ACC112 (cell line): ENCODE data around the gene DHRS2.

ENCODE experiments used
- H2AFZ ChIP-seq: fragments of 200-600 bp; sonication (generic); one replicate; pipeline ENCODE4 v1.6.0; 2017; ENCODE audit warnings: antibody characterized with exemption, low read length; ENCODE audit not compliant: unreplicated experiment
- H3K27ac ChIP-seq: fragments of 200-600 bp; sonication (generic); 2 replicates; pipeline ENCODE4 v1.5.1; 2014; ENCODE audit warnings: low read depth, mild to moderate bottlenecking, antibody characterized with exemption, low read length, moderate library complexity
- H3K27me3 ChIP-seq: fragments of 200-600 bp; sonication (generic); 2 replicates; pipeline ENCODE4 v1.6.1; 2014; ENCODE audit warnings: mild to moderate bottlenecking, antibody characterized with exemption, low read length, moderate library complexity, mixed read lengths; ENCODE audit not compliant: insufficient read depth
- H3K36me3 ChIP-seq: fragments of 200-600 bp; sonication (generic); 2 replicates; pipeline ENCODE4 v1.6.1; 2016; ENCODE audit warnings: mild to moderate bottlenecking, antibody characterized with exemption, low read length, moderate library complexity, mixed read lengths; ENCODE audit not compliant: insufficient read depth
- H3K4me1 ChIP-seq: fragments of 200-600 bp; sonication (generic); one replicate; pipeline ENCODE4 v1.6.1; 2016; ENCODE audit warnings: low read length, mixed read lengths; ENCODE audit not compliant: insufficient read depth, unreplicated experiment, control insufficient read depth
- H3K4me3 ChIP-seq: fragments of 200-600 bp; sonication (generic); 2 replicates; pipeline ENCODE4 v1.5.1; 2014; ENCODE audit warnings: mild to moderate bottlenecking, low read depth, low read length
- H3K79me2 ChIP-seq: fragments of 200-600 bp; sonication (generic); one replicate; pipeline ENCODE4 v1.6.0; 2016; ENCODE audit warnings: low read length; ENCODE audit not compliant: control insufficient read depth, unreplicated experiment, insufficient read depth

DHRS2 gene

GRCh38 chr14:23623962-23624361 lies 12.2 kb upstream of the DHRS2 start:
- Histone ChIP-seq H2AFZ (no peak overlapping the region), H3K27me3 (peaks cover 54% of the 10 kb centered on the region), H3K4me1 (no peaks in the 10 kb centered on the region), H3K27ac (no peak overlapping the region), H3K36me3 (no peaks in the 10 kb centered on the region), H3K79me2 (no peaks in the 10 kb centered on the region), H3K4me3 (no peak overlapping the region)

GRCh38 chr14:23624830-23625404 lies 11.2 kb upstream of the DHRS2 start:
- no peak overlapping the region for H3K27ac ChIP-seq
- H3K79me2 ChIP-seq: no peaks in the 10 kb centered on the region
- no peaks in the 10 kb centered on the region for H3K4me1 ChIP-seq
- H2AFZ ChIP-seq: no peak overlapping the region
- no peak overlapping the region for H3K4me3 ChIP-seq
- H3K36me3 ChIP-seq: no peaks in the 10 kb centered on the region
- H3K27me3 ChIP-seq: peaks cover 45% of the 10 kb centered on the region

- no peak overlapping the region for H3K27ac ChIP-seq
- H3K4me1 ChIP-seq: no peaks in the 10 kb centered on the region
- H3K27me3 ChIP-seq: peaks cover 27% of the 10 kb centered on the region
- H3K36me3 ChIP-seq: no peaks in the 10 kb centered on the region
- H3K4me3 ChIP-seq: no peak overlapping the region
- H2AFZ ChIP-seq: no peak overlapping the region
- no peaks in the 10 kb centered on the region for H3K79me2 ChIP-seq
Observed at GRCh38 chr14:23626946-23627345, 9.2 kb upstream of the DHRS2 start.

GRCh38 chr14:23627961-23628360 lies 8.2 kb upstream of the DHRS2 start:
- H3K27me3 ChIP-seq: peaks cover 16% of the 10 kb centered on the region
- H3K4me1 ChIP-seq: no peaks in the 10 kb centered on the region
- no peaks in the 10 kb centered on the region for H3K79me2 ChIP-seq
- no peak overlapping the region for H3K4me3 ChIP-seq
- H3K36me3 ChIP-seq: no peaks in the 10 kb centered on the region
- H2AFZ ChIP-seq: no peak overlapping the region
- H3K27ac ChIP-seq: no peak overlapping the region

GRCh38 chr14:23629204-23629603 lies 7.0 kb upstream of the DHRS2 start:
- Histone ChIP-seq H3K27me3 (peaks cover 12% of the 10 kb centered on the region; the same call in 1 of the 2 replicates), H3K4me1 (no peaks in the 10 kb centered on the region), H2AFZ (no peak overlapping the region), H3K36me3 (no peaks in the 10 kb centered on the region), H3K79me2 (no peaks in the 10 kb centered on the region), H3K4me3 (no peak overlapping the region), H3K27ac (no peak overlapping the region)

GRCh38 chr14:23629832-23630396 lies 6.2 kb upstream of the DHRS2 start:
- Histone ChIP-seq H2AFZ (no peak overlapping the region), H3K27ac (no peak overlapping the region), H3K79me2 (no peaks in the 10 kb centered on the region), H3K27me3 (peaks cover 12% of the 10 kb centered on the region; the same call in 1 of the 2 replicates), H3K4me3 (no peak overlapping the region), H3K4me1 (no peaks in the 10 kb centered on the region), H3K36me3 (no peaks in the 10 kb centered on the region)

GRCh38 chr14:23630687-23631086 lies 5.5 kb upstream of the DHRS2 start:
- H3K36me3 ChIP-seq: no peaks in the 10 kb centered on the region
- no peaks in the 10 kb centered on the region for H3K4me1 ChIP-seq
- H3K27me3 ChIP-seq: peaks cover 8% of the 10 kb centered on the region; the same call in 1 of the 2 replicates
- no peaks in the 10 kb centered on the region for H3K79me2 ChIP-seq
- H3K27ac ChIP-seq: no peak overlapping the region
- no peak overlapping the region for H2AFZ ChIP-seq
- no peak overlapping the region for H3K4me3 ChIP-seq

GRCh38 chr14:23631234-23631633 lies 4.9 kb upstream of the DHRS2 start:
- Histone ChIP-seq H3K4me3 (no peak overlapping the region), H2AFZ (no peak overlapping the region), H3K79me2 (no peaks in the 10 kb centered on the region), H3K27ac (no peak overlapping the region), H3K36me3 (no peaks in the 10 kb centered on the region), H3K27me3 (peaks cover 3% of the 10 kb centered on the region; the same call in 1 of the 2 replicates), H3K4me1 (no peaks in the 10 kb centered on the region)

- Histone ChIP-seq H3K27ac (no peak overlapping the region), H3K36me3 (no peaks in the 10 kb centered on the region), H3K4me1 (no peaks in the 10 kb centered on the region), H3K79me2 (no peaks in the 10 kb centered on the region), H3K27me3 (peaks cover 3% of the 10 kb centered on the region; the same call in 1 of the 2 replicates), H2AFZ (no peak overlapping the region), H3K4me3 (no peak overlapping the region)
Observed at GRCh38 chr14:23631702-23632460, 4.3 kb upstream of the DHRS2 start.

- Histone ChIP-seq H3K79me2 (no peaks in the 10 kb centered on the region), H3K36me3 (no peaks in the 10 kb centered on the region), H3K27me3 (peaks cover 1% of the 10 kb centered on the region; the same call in 1 of the 2 replicates), H3K4me1 (no peaks in the 10 kb centered on the region), H3K4me3 (no peak overlapping the region), H2AFZ (no peak overlapping the region), H3K27ac (no peak overlapping the region)
Observed at GRCh38 chr14:23632461-23633159, 3.6 kb upstream of the DHRS2 start.
